Left ventricle myocardium inferior (tissue), 1 donor: ENCODE results near the gene PLCXD3. TPM values are rescaled to one million over a fixed set of nuclear protein-coding genes. Genes with fewer than 3 reads are reported as not detected.

Experiments used
- DNase-seq: peaks from one replicate; pipeline ENCODE4 v3.0.0-alpha.2; 2020
- H3K27ac ChIP-seq: fragments of 200-600 bp; replicated peaks from 2 replicates; pipeline ENCODE4 v1.8.0; 2021
- H3K27me3 ChIP-seq: fragments of 200-600 bp; 2 replicates; pipeline ENCODE4 v1.8.0; 2021; ENCODE audit warnings: low read depth
- H3K36me3 ChIP-seq: fragments of 200-600 bp; 2 replicates; pipeline ENCODE4 v1.8.0; 2021
- H3K4me1 ChIP-seq: fragments of 200-600 bp; 2 replicates; pipeline ENCODE4 v1.8.0; 2021
- H3K4me3 ChIP-seq: fragments of 200-600 bp; 2 replicates; pipeline ENCODE4 v1.8.0; 2021; ENCODE audit warnings: mild to moderate bottlenecking, moderate library complexity
- H3K9me3 ChIP-seq: fragments of 200-600 bp; replicated peaks from 2 replicates; pipeline ENCODE4 v1.8.0; 2021
- intact Hi-C: fragments of 100-400 bp; cut with micrococcal nuclease; formaldehyde crosslinking; loops from one replicate; pipeline ENCODE4 v1.11.0; 2022
- total RNA-seq: library from RNA; stranded (reverse); fragmentation: NEBNext Ultra II Directional; extraction: Animal tissue kit (Norgen Biotek cat#: 25700); gene quantifications from one replicate; pipeline ENCODE4 v1.2.1, GENCODE V29; 2021
- TF ChIP-seq, protein P1 (sequence below): fragments of 200-600 bp; IDR thresholded peaks from 2 replicates; pipeline ENCODE4 v1.8.0; 2021; ENCODE audit warnings: antibody characterized with exemption, mild to moderate bottlenecking, borderline replicate concordance
- donor health status: DM: no; HTN: yes; CAD: no; lungs with severe emphysema.

Gene PLCXD3
- total RNA-seq, 1 donor from 2014 or later = 73.1 TPM

DNA sequence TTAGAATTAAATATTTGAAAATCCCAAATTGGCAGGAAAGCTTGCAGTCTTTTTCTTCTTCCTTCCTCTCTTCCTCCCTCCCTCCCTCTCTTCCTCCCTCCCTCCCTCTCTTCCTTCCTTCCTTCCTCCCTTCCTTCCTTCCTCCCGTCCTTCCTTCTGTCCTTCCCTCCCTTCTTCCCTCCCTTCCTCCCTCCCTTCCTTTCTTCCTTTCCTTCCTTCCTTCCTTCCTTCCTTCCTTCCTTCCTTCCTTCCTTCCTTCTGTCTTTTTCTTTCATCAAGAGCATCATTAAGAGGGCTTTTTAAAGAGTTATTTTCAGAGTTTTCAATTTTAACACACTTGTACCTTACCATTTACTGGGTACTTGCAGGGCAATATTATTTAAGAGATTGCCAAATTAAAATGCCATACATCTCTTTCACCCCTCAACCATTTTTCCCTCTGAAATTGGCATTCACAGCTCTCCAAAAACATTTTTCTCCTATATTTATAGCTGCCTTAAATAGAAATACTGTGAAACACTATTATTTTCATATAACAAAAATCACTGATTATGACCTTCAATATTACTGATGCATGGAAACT, 197.8 kb downstream of the PLCXD3 start:
- Histone ChIP-seq H3K4me1 (peaks cover 7% of the 10 kb centered on the region), H3K36me3 (peaks cover 6% of the 10 kb centered on the region), H3K27me3 (no peaks in the 10 kb centered on the region), H3K9me3 (peaks cover 5% of the 10 kb centered on the region), H3K4me3 (no peak overlapping the region), H3K27ac (no peak overlapping the region)
- DNase-seq = no peak
- TF ChIP-seq, protein P1, sequence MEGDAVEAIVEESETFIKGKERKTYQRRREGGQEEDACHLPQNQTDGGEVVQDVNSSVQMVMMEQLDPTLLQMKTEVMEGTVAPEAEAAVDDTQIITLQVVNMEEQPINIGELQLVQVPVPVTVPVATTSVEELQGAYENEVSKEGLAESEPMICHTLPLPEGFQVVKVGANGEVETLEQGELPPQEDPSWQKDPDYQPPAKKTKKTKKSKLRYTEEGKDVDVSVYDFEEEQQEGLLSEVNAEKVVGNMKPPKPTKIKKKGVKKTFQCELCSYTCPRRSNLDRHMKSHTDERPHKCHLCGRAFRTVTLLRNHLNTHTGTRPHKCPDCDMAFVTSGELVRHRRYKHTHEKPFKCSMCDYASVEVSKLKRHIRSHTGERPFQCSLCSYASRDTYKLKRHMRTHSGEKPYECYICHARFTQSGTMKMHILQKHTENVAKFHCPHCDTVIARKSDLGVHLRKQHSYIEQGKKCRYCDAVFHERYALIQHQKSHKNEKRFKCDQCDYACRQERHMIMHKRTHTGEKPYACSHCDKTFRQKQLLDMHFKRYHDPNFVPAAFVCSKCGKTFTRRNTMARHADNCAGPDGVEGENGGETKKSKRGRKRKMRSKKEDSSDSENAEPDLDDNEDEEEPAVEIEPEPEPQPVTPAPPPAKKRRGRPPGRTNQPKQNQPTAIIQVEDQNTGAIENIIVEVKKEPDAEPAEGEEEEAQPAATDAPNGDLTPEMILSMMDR = no peak
- intact Hi-C loops = no loop called here

DNA sequence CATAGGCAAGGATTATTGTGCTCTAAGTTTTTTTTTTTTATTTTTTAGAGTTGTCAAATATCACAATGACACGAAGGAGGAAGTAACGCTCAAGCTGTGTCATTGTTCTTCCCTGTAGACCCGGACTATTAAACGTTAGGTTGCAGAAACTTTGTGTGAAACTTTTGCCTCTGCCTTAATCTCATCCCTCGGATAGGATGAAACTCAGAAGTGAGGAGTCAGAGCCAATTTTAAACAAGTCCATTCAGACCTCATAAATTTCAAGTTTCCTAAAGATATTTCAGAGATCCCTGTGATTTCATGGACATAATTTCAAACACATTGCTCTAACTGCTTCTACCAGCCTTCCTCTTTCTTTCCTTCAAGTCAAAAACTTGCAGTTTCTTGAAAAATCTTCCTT, 198.3 kb downstream of the PLCXD3 start:
- no peak for DNase-seq
- intact Hi-C loops = no loop called here
- Histone ChIP-seq H3K4me3 (no peak overlapping the region), H3K36me3 (peaks cover 6% of the 10 kb centered on the region), H3K27ac (no peak overlapping the region), H3K27me3 (no peaks in the 10 kb centered on the region), H3K9me3 (peaks cover under 1% of the 10 kb centered on the region), H3K4me1 (peaks cover 7% of the 10 kb centered on the region)
- TF ChIP-seq, protein P1 = no peak

DNA sequence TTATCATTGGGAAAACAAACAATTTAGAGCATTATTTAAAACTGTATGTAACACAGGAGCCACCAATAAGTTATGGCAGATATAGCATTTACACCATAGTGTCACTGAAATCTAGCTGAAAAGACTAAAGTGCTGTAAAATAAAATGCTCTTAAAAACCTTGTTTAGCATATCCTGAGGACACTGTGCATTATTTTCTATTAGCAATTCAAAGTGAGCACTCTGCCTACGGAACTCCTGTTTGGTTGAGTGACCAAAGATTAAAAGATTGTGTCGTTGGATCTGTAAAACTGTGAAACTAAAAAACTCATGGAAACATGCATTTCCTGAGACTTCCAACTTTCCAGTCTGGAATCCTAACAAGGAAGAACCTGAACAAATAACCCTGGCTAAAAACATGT, 201.1 kb downstream of the PLCXD3 start:
- TF ChIP-seq, protein P1 = no peak
- Histone ChIP-seq H3K27me3 (no peaks in the 10 kb centered on the region), H3K9me3 (no peaks in the 10 kb centered on the region), H3K36me3 (peaks cover 6% of the 10 kb centered on the region), H3K27ac (no peak overlapping the region), H3K4me3 (no peak overlapping the region), H3K4me1 (peaks cover 8% of the 10 kb centered on the region)
- intact Hi-C loops = no loop called here
- no peak for DNase-seq

DNA sequence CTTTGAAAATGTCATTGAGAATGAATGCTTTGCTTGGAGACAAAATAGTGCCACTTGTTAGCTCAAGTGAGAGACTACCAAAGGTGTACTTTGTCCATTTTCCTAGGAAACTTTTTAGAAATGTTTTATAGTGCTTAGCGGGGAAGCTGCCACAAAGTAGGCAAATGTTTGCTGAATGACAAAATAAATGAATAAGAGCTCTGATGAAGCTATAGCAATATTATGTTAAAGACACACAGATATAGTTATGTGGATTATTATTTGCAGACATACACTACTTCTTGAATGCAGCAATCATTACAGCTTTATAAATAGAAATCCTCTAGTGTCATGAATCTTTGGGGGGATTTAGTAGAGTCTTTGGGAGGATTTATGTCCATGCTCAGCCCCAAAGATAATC, 204.4 kb downstream of the PLCXD3 start:
- Histone ChIP-seq H3K27ac (no peak overlapping the region), H3K27me3 (no peaks in the 10 kb centered on the region), H3K9me3 (no peaks in the 10 kb centered on the region), H3K36me3 (no peaks in the 10 kb centered on the region), H3K4me1 (peaks cover 8% of the 10 kb centered on the region), H3K4me3 (no peak overlapping the region)
- intact Hi-C loops = no loop called here
- DNase-seq = no peak
- TF ChIP-seq, protein P1 = no peak

DNA sequence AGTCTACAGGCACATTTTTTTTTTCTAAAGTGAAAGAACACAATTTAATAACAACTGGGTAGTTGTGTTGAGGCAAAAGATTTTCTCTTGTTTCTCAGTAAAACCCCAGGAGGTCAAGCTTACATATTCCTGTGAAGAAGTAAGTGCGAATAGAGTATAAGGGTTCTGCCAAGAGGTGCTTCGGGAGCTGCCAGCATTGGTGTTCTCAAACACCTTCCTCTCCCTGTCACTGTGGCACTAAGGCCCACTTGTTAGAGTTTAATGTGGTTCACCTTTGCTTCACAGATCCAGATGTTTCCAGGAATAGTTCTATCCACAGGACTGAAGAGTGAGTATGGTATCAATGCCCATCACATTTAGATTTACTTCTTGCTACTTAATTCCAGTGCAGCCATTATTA, 205.3 kb downstream of the PLCXD3 start:
- no peaks in the 10 kb centered on the region for H3K9me3 ChIP-seq
- peaks cover 8% of the 10 kb centered on the region for H3K4me1 ChIP-seq

More for the DNA sequence above, 205.3 kb downstream of the PLCXD3 start:
- intact Hi-C loops = no loop called here
- Histone ChIP-seq H3K36me3 (no peaks in the 10 kb centered on the region), H3K4me3 (no peak overlapping the region), H3K27me3 (no peaks in the 10 kb centered on the region), H3K27ac (no peak overlapping the region)
- TF ChIP-seq, protein P1 = no peak
- no peak for DNase-seq
